SK-N-SH treated with all-trans-retinoic acid at 6 μM for 48 hours (cell line): ENCODE measurements around the gene ZNFX1.

Experiments
- ATAC-seq: fragments of 200-7000 bp; cut with Tn5 transposase; 3 replicates; pipeline ENCODE4 v1.9.1; 2020; ENCODE audit warnings: mild to moderate bottlenecking, moderate library complexity
- ARNTL ChIP-seq: fragments of 450-650 bp; formaldehyde crosslinking; IDR thresholded peaks from 2 replicates; pipeline ENCODE4 v1.5.0; 2020; ENCODE audit warnings: low read depth, mild to moderate bottlenecking, moderate library complexity, borderline replicate concordance
- BACH2 ChIP-seq: fragments of 250-450 bp; sonication (Bioruptor Pico); IDR thresholded peaks from 2 replicates; pipeline ENCODE4 v1.9.0; 2021; ENCODE audit warnings: mild to moderate bottlenecking, borderline replicate concordance
- CSDC2 ChIP-seq: fragments of 250-450 bp; sonication (Bioruptor Pico); IDR thresholded peaks from 2 replicates; pipeline ENCODE4 v1.5.0; 2020; ENCODE audit warnings: mild to moderate bottlenecking, moderate library complexity
- ESRRG ChIP-seq: fragments of 250-450 bp; sonication (Bioruptor Pico); IDR thresholded peaks from 2 replicates; pipeline ENCODE4 v1.6.1; 2021; ENCODE audit warnings: mild to moderate bottlenecking
- ISL1 ChIP-seq: fragments of 250-450 bp; sonication (Bioruptor Pico); IDR thresholded peaks from 2 replicates; pipeline ENCODE4 v2.1.2; 2022; ENCODE audit warnings: mild to moderate bottlenecking, moderate library complexity
- OSR1 ChIP-seq: fragments of 250-450 bp; sonication (Bioruptor Pico); IDR thresholded peaks from 2 replicates; pipeline ENCODE4 v1.8.0; 2022; ENCODE audit warnings: moderate library complexity, mild to moderate bottlenecking, inconsistent platforms
- PATZ1 ChIP-seq: fragments of 250-450 bp; sonication (Bioruptor Pico); IDR thresholded peaks from 2 replicates; pipeline ENCODE4 v1.8.0; 2020; ENCODE audit warnings: mild to moderate bottlenecking, moderate library complexity, borderline replicate concordance
- POU6F1 ChIP-seq: fragments of 250-450 bp; sonication (Bioruptor Pico); IDR thresholded peaks from 2 replicates; pipeline ENCODE4 v1.8.0; 2021; ENCODE audit warnings: low read depth, mild to moderate bottlenecking, moderate library complexity, borderline replicate concordance
- PPARA ChIP-seq: fragments of 250-450 bp; sonication (Bioruptor Pico); IDR thresholded peaks from 2 replicates; pipeline ENCODE4 v1.5.0; 2020; ENCODE audit warnings: mild to moderate bottlenecking, borderline replicate concordance
- RARB ChIP-seq: fragments of 250-450 bp; sonication (Bioruptor Pico); IDR thresholded peaks from 2 replicates; pipeline ENCODE4 v1.8.0; 2021; ENCODE audit warnings: mild to moderate bottlenecking, moderate library complexity
- SNAI2 ChIP-seq: fragments of 250-450 bp; sonication (Bioruptor Pico); IDR thresholded peaks from 2 replicates; pipeline ENCODE4 v1.5.0; 2020; ENCODE audit warnings: mild to moderate bottlenecking, moderate library complexity
- TCF4 ChIP-seq: fragments of 250-450 bp; sonication (Bioruptor Pico); IDR thresholded peaks from 2 replicates; pipeline ENCODE4 v1.8.0; 2021; ENCODE audit warnings: mild to moderate bottlenecking, moderate library complexity, borderline replicate concordance
- TOX ChIP-seq: fragments of 250-450 bp; sonication (Bioruptor Pico); IDR thresholded peaks from 2 replicates; pipeline ENCODE4 v1.8.0; 2021; ENCODE audit warnings: mild to moderate bottlenecking, moderate library complexity, borderline replicate concordance
- ZC3H10 ChIP-seq: fragments of 250-450 bp; sonication (Bioruptor Pico); IDR thresholded peaks from 2 replicates; pipeline ENCODE4 v1.5.1; 2021; ENCODE audit warnings: mild to moderate bottlenecking, moderate library complexity
- ZFP3 ChIP-seq: fragments of 250-450 bp; sonication (Bioruptor Pico); IDR thresholded peaks from 2 replicates; pipeline ENCODE4 v1.5.0; 2020; ENCODE audit warnings: mild to moderate bottlenecking, moderate library complexity
- ZNF565 ChIP-seq: fragments of 450-650 bp; formaldehyde crosslinking; conservative IDR thresholded peaks from 2 replicates; pipeline ENCODE4 v1.5.0; 2020; ENCODE audit warnings: low read depth, mild to moderate bottlenecking, moderate library complexity
- ZNF70 ChIP-seq: fragments of 450-650 bp; formaldehyde crosslinking; IDR thresholded peaks from 2 replicates; pipeline ENCODE4 v1.5.0; 2020; ENCODE audit warnings: mild to moderate bottlenecking, moderate library complexity
- ZNF8 ChIP-seq: fragments of 450-650 bp; formaldehyde crosslinking; IDR thresholded peaks from 2 replicates; pipeline ENCODE4 v1.5.0; 2020; ENCODE audit warnings: mild to moderate bottlenecking, moderate library complexity
- TF ChIP-seq, protein P1 (sequence below): fragments of 250-450 bp; sonication (Bioruptor Pico); IDR thresholded peaks from 2 replicates; pipeline ENCODE4 v1.5.1; 2020; ENCODE audit warnings: low read depth, mild to moderate bottlenecking, moderate library complexity
- TF ChIP-seq, protein P2 (sequence below): fragments of 250-450 bp; sonication (Bioruptor Pico); IDR thresholded peaks from 2 replicates; pipeline ENCODE4 v1.5.0; 2020; ENCODE audit warnings: mild to moderate bottlenecking, moderate library complexity

ZNFX1 gene

GRCh38 chr20:49273696-49274277 is 4.1 kb downstream of the ZNFX1 start:
- no peak for TF ChIP-seq ESRRG
- TF ChIP-seq SNAI2 (CRISPR knock-in tag): no peak
- no peak for TF ChIP-seq ARNTL (CRISPR knock-in tag)
- TF ChIP-seq ZNF8 (CRISPR knock-in tag): no peak
- no peak for TF ChIP-seq POU6F1
- no peak for TF ChIP-seq ZFP3
- TF ChIP-seq BACH2: no peak
- TF ChIP-seq, protein P1, sequence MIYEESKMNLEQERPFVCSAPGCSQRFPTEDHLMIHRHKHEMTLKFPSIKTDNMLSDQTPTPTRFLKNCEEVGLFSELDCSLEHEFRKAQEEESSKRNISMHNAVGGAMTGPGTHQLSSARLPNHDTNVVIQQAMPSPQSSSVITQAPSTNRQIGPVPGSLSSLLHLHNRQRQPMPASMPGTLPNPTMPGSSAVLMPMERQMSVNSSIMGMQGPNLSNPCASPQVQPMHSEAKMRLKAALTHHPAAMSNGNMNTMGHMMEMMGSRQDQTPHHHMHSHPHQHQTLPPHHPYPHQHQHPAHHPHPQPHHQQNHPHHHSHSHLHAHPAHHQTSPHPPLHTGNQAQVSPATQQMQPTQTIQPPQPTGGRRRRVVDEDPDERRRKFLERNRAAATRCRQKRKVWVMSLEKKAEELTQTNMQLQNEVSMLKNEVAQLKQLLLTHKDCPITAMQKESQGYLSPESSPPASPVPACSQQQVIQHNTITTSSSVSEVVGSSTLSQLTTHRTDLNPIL (CRISPR knock-in tag): no peak
- no peak for TF ChIP-seq TCF4 (CRISPR knock-in tag)
- TF ChIP-seq CSDC2 (CRISPR knock-in tag): no peak
- no peak for TF ChIP-seq PATZ1 (CRISPR knock-in tag)
- no peak for ATAC-seq

GRCh38 chr20:49272654-49273053 is 5.2 kb downstream of the ZNFX1 start:
- TF ChIP-seq TCF4 (CRISPR knock-in tag) (no peak), TOX (CRISPR knock-in tag) (no peak), ISL1 (CRISPR knock-in tag) (no peak), ARNTL (CRISPR knock-in tag) (no peak), SNAI2 (CRISPR knock-in tag) (no peak), ZNF565 (CRISPR knock-in tag) (no peak), ZFP3 (no peak), CSDC2 (CRISPR knock-in tag) (no peak), BACH2 (no peak), ESRRG (no peak), ZC3H10 (no peak)
- TF ChIP-seq, protein P1 (CRISPR knock-in tag): no peak
- TF ChIP-seq, protein P2, sequence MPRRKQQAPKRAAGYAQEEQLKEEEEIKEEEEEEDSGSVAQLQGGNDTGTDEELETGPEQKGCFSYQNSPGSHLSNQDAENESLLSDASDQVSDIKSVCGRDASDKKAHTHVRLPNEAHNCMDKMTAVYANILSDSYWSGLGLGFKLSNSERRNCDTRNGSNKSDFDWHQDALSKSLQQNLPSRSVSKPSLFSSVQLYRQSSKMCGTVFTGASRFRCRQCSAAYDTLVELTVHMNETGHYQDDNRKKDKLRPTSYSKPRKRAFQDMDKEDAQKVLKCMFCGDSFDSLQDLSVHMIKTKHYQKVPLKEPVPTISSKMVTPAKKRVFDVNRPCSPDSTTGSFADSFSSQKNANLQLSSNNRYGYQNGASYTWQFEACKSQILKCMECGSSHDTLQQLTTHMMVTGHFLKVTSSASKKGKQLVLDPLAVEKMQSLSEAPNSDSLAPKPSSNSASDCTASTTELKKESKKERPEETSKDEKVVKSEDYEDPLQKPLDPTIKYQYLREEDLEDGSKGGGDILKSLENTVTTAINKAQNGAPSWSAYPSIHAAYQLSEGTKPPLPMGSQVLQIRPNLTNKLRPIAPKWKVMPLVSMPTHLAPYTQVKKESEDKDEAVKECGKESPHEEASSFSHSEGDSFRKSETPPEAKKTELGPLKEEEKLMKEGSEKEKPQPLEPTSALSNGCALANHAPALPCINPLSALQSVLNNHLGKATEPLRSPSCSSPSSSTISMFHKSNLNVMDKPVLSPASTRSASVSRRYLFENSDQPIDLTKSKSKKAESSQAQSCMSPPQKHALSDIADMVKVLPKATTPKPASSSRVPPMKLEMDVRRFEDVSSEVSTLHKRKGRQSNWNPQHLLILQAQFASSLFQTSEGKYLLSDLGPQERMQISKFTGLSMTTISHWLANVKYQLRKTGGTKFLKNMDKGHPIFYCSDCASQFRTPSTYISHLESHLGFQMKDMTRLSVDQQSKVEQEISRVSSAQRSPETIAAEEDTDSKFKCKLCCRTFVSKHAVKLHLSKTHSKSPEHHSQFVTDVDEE (CRISPR knock-in tag): no peak

GRCh38 chr20:49270736-49271135 is 7.1 kb downstream of the ZNFX1 start:
- no peak for ATAC-seq
- TF ChIP-seq PATZ1 (CRISPR knock-in tag): no peak
- TF ChIP-seq ZNF8 (CRISPR knock-in tag): no peak
- TF ChIP-seq TOX (CRISPR knock-in tag): no peak
- TF ChIP-seq PPARA: no peak
- TF ChIP-seq ZNF70: no peak
- TF ChIP-seq ZFP3: no peak
- no peak for TF ChIP-seq POU6F1
- TF ChIP-seq RARB (CRISPR knock-in tag): no peak
- TF ChIP-seq, protein P1 (CRISPR knock-in tag): no peak
- TF ChIP-seq ZNF565 (CRISPR knock-in tag): no peak
- TF ChIP-seq ZC3H10: no peak
- TF ChIP-seq OSR1: no peak
- no peak for TF ChIP-seq BACH2
- TF ChIP-seq ARNTL (CRISPR knock-in tag): no peak
- TF ChIP-seq ESRRG: no peak

More at GRCh38 chr20:49272654-49273053, 5.2 kb downstream of the ZNFX1 start:
- no peak for ATAC-seq
